ENCODE results near the gene CDV3.

CDV3 gene

DNA sequence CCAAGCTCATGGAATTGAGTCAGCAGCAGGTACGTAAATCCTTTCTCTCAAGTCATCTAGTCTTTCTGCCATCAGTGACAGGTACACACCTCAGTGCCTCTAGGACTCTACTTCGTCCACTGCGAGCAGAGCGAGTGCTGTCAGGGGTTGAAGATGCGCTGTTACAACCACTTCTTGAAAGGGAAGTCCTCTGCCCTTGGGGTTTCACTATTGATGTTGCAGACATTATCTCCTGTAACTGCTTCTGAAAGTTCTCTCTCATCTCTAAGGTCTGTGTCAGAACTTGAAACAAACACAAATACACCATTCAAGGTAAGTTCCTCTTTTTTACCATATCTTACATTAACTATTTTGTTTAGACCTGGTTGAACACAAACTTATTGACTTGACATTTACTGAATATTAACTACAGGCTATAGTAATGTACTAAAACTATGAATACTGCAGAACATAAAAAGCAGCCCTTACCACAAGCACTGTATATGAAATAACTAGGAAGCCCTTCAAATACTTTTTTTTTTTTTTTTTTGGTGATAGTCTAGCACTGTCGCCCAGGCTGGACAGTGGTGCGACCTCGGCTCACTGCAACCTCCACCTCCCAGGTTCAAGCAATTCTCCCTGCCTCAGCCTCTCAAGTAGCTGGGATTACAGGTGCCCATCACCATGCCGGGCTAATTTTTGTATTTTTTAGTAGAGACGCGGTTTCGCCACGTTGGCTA lies 46.7 kb downstream of the CDV3 start:
- H3K27me3 ChIP-seq (ENCODE audit: control insufficient read depth, insufficient read depth, low read length), result no peaks in the 10 kb centered on the region
- H3K36me3 ChIP-seq (ENCODE audit: control insufficient read depth, insufficient read depth, low read length), result peaks cover 7% of the 10 kb centered on the region
- H3K4me1 ChIP-seq (ENCODE audit: control insufficient read depth, insufficient read depth, low read length), result no peaks in the 10 kb centered on the region
- no peaks in the 10 kb centered on the region for H3K9me3 ChIP-seq (ENCODE audit: control insufficient read depth, insufficient read depth, low read length)
- no peak overlapping the region for H3K9ac ChIP-seq (ENCODE audit: low read depth, low read length)
- no peak overlapping the region for H3K4me3 ChIP-seq (ENCODE audit: low read depth, low read length)

DNA sequence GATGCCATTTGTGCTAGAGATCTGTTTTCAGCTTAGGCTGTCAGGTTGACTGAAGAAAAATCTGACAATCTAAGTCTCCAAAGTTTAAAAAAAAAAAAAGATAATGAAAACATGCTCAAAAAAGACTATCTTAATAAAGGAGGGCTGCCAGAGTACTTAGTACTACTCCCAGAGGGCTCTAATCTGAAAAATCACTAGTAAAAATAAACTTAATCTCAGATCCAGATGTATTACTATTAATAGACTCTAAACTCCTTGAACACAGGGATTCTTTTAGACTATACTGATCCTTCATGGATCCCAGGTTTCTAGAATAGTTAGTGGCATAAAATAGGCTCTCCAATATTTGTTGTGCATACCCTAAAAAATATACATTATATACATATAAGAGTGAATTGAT lies 54.3 kb downstream of the CDV3 start:
- Histone ChIP-seq H3K36me3 (ENCODE audit: control insufficient read depth, insufficient read depth, low read length) (peaks cover 8% of the 10 kb centered on the region), H3K27me3 (ENCODE audit: control insufficient read depth, insufficient read depth, low read length) (no peaks in the 10 kb centered on the region), H3K9ac (ENCODE audit: low read depth, low read length) (no peak overlapping the region), H3K4me1 (ENCODE audit: control insufficient read depth, insufficient read depth, low read length) (no peaks in the 10 kb centered on the region), H3K4me3 (ENCODE audit: low read depth, low read length) (no peak overlapping the region), H3K9me3 (ENCODE audit: control insufficient read depth, insufficient read depth, low read length) (no peaks in the 10 kb centered on the region)

DNA sequence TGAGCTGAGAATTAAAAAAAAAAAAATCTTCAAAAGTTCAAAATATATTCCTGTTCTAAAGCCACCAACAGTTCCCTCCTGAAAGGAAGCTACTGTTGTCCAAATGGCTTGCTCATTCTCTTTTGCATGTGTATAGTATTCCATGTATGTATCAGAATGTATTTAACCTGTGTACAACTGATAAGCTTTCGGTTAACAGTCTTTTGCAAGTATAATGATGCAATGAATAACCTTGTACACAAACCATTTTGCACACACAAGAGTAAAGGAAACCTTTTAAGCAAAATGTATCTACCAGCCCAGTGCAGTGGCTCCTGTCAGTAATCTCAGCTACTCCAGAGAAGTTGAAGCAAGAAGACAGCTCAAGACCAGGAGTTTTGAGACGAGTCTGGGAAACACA lies 55.7 kb downstream of the CDV3 start:
- Histone ChIP-seq H3K9me3 (ENCODE audit: control insufficient read depth, insufficient read depth, low read length) (no peaks in the 10 kb centered on the region), H3K27me3 (ENCODE audit: control insufficient read depth, insufficient read depth, low read length) (no peaks in the 10 kb centered on the region), H3K9ac (ENCODE audit: low read depth, low read length) (no peak overlapping the region), H3K36me3 (ENCODE audit: control insufficient read depth, insufficient read depth, low read length) (peaks cover 8% of the 10 kb centered on the region), H3K4me3 (ENCODE audit: low read depth, low read length) (no peak overlapping the region), H3K4me1 (ENCODE audit: control insufficient read depth, insufficient read depth, low read length) (no peaks in the 10 kb centered on the region)

DNA sequence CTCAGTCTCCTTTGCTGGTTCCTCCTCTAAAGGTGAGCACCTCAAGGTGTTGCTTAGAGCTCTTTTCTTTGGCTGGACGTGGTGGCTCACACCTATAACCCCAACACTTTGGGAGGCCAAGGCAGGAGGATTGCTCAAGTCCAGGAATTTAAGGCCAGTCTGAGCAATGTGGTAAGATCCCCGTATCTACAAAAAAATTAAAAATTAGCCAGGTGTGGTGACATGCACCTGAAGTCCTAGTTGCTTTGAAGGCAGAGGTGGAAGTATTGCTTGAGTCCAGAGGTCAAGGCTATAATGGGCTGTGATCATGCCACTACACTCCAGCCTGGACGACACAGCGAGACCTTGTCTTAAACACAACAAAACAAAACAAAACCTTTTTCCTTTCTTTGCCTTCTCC lies 60.0 kb downstream of the CDV3 start:
- Histone ChIP-seq H3K9me3 (ENCODE audit: control insufficient read depth, insufficient read depth, low read length) (no peaks in the 10 kb centered on the region), H3K9ac (ENCODE audit: low read depth, low read length) (no peak overlapping the region), H3K4me1 (ENCODE audit: control insufficient read depth, insufficient read depth, low read length) (no peaks in the 10 kb centered on the region), H3K27me3 (ENCODE audit: control insufficient read depth, insufficient read depth, low read length) (no peaks in the 10 kb centered on the region), H3K36me3 (ENCODE audit: control insufficient read depth, insufficient read depth, low read length) (peaks cover 14% of the 10 kb centered on the region), H3K4me3 (ENCODE audit: low read depth, low read length) (no peak overlapping the region)
